Activated naive CD4-positive, alpha-beta T cell treated with anti-CD3 and anti-CD28 coated beads, Interleukin-2, amount 50 U/mL, for 72 hours (primary cell): Measurements from ENCODE around the gene OR56A3. TPM values are rescaled to one million over a fixed set of nuclear protein-coding genes. Genes with fewer than 3 reads are reported as not detected.
"Not testable (repeated sequence)": the region's sequence is repeated elsewhere in the genome, so short reads cannot be mapped to it uniquely, and the experiment has no call there.

Source experiments
- ATAC-seq, 2 donors: fragments of 150-1000 bp; cut with Tn5 transposase; 2 replicates each; pipeline ENCODE4 v1.10.0; 2021; ENCODE audit warnings: mild to moderate bottlenecking in 2 of 2, moderate library complexity in 2 of 2
- DNase-seq, 2 donors: peaks; one replicate each; pipeline ENCODE4 v3.0.0; 2021 to 2022; ENCODE audit warnings: low spot score in 2 of 2
- H3K27ac Mint-ChIP-seq, 2 donors: one replicate each; pipeline ENCODE4 v1.8.0; 2022; ENCODE audit warnings: mild to moderate bottlenecking in 2 of 2, mixed read lengths in 2 of 2
- H3K36me3 Mint-ChIP-seq, 2 donors: one replicate each; pipeline ENCODE4 v1.8.0; 2022; ENCODE audit warnings: mixed read lengths in 2 of 2
- H3K9me3 Mint-ChIP-seq, 2 donors: one replicate each; pipeline ENCODE4 v1.8.0; 2022; ENCODE audit warnings: mixed read lengths in 2 of 2
- total RNA-seq, 2 donors: library from RNA; stranded (reverse); gene quantifications; one replicate each; pipeline ENCODE4 v1.2.3, GENCODE V29; 2022

The OR56A3 gene
- total RNA-seq, 2 donors from 2014 or later = not detected

DNA sequence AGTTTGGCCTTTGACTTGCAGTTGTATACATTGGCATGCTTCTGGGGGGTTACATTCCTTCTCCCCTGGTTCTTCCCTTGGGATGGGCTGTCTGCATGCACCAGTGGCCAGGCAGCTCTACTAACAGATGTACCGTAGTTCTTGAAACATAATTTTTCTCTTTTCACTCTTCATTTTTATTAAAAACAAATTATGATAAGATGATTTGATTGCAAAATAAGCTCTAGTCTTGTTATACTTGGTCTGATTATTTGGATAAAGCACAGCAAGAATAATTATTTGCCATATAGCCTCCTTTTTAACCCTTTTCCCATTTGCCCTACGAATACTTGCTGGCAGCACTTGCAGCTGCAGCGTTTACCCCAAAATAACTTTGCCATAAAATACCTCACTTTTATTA is 13.5 kb downstream of the OR56A3 start:
- no peak for ATAC-seq
- no peaks in the 10 kb centered on the region for H3K9me3 Mint-ChIP-seq
- DNase-seq = no peak
- H3K27ac Mint-ChIP-seq = no peak overlapping the region
- no peaks in the 10 kb centered on the region for H3K36me3 Mint-ChIP-seq

DNA sequence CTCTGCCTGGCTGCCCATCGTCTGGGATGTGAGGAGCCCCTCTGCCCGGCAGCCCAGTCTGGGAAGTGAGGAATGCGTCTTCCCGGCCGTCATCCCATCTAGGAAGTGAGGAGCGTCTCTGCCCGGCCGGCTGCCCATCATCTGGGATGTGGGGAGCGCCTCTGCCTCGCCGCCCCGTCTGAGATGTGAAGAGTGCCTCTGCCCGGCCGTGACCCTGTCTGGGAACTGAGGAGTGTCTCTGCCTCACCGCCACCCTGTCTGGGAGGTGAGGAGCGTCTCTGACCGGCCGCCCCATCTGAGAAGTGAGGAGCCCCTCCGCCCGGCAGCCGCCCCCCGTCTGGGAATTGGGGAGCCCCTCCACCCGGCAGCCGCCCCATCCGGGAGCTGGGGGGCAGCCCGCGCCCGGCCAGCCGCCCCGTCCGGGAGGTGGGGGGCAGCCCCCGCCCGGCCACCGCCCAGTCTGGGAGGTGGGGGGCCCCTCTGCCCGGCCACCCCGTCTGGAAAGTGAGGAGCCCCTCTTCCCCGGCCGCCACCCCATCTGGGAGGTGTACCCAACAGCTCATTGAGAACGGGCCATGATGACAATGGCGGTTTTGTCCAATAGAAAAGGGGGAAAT is 18.8 kb downstream of the OR56A3 start:
- not testable (repeated sequence) for H3K27ac Mint-ChIP-seq, DNase-seq, ATAC-seq
- peaks cover 0 to 11% of the 10 kb centered on the region in 2 donors for H3K36me3 Mint-ChIP-seq
- H3K9me3 Mint-ChIP-seq = peaks cover 15 to 16% of the 10 kb centered on the region in 2 donors

DNA sequence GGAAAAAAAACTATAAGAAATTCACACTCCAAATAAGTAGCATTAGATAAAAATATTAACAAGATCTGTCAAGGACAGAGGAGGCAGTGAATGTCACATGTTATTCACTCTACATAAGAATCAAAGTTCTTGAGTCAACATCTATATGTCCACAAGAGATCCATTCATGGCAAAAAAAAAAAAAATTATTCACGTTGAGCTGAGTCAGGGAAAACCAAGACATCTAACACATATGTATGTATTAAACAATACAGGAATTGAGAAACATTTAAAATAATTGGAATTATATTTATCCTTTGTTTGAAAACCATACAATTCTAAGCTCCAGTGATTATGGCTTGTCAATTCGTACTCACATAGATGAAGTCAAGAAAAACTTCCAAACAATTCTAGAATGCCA is 24.9 kb downstream of the OR56A3 start:
- Mint-ChIP-seq H3K9me3 (peaks cover 15 to 16% of the 10 kb centered on the region in 2 donors), H3K27ac (no peak overlapping the region), H3K36me3 (peaks cover 0 to 11% of the 10 kb centered on the region in 2 donors)
- DNase-seq = no peak
- ATAC-seq = no peak

DNA sequence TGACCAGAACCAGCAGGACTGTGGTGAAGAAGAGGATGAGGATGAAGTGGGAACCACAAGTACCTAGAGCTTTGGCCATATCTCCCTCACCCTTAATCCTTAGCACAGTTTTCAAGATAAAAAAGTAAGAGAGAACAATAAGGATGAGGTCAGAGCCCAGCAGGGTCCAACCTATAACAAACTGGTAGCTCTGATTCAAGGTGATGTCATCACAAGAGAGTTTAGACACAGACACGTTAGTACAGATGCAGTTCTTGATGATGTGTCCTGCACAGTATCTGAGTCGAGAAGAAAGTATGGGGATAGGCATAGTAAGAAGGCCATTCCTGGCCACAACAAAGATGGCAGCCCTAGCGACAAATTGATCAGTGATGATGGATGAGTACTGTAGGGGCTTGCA is 25.7 kb downstream of the OR56A3 start:
- Mint-ChIP-seq H3K27ac (no peak overlapping the region), H3K36me3 (peaks cover 0 to 11% of the 10 kb centered on the region in 2 donors), H3K9me3 (peaks cover 15 to 16% of the 10 kb centered on the region in 2 donors)
- no peak for ATAC-seq
- DNase-seq = no peak

DNA sequence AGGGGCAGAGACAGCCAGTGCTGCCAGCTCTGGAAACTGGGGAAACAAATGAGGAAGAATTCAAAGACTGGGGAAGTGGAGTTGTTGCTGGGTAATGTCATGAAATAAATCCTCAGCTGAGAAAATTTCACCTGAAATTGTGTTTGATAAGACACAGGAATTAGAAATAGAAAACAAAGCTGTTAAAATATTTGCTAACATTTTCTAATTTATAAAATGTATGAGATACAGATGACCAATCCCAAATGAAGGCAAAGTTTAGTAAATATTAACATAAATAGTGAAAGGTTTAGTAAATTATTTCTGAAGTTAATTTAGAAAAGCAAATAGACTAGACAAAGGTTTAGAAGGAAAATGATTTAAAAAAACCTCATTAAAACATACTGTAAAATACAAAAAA is 26.3 kb downstream of the OR56A3 start, which contains the start of gene OR56A5:
OR56A5 (minus strand) TSS at position 101 of the 400 bp plus-strand sequence; CDS start at position 101, 0 bp downstream.
- ATAC-seq (no peak), DNase-seq (no peak)
- peaks cover 0 to 4% of the 10 kb centered on the region in 2 donors for H3K36me3 Mint-ChIP-seq
- H3K9me3 Mint-ChIP-seq = peaks cover 8 to 16% of the 10 kb centered on the region in 2 donors
- no peak within 1 kb of the TSS for H3K27ac Mint-ChIP-seq

DNA sequence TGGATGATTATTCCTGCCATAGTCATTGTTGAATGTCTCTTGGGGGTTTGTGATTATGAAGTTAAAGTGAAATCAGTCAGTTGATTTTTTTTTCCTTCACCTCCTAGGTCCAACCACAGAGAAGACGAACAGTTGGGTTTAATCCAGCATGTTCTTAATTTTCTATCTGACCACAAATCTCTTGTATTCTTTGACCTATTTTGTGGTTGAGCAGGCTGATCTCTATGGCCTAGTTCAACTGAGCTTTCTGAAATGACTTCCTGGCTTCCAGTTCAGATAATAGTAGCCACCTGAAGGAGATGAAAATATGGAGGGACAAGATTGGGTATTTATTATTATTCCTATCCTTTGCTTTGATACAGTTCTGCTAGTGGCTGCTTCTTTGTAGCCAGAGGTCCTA is 31.5 kb downstream of the OR56A3 start:
- Mint-ChIP-seq H3K27ac (no peak overlapping the region), H3K36me3 (no peaks in the 10 kb centered on the region), H3K9me3 (peaks cover 0 to under 1% of the 10 kb centered on the region in 2 donors)
- DNase-seq = no peak
- ATAC-seq = no peak

DNA sequence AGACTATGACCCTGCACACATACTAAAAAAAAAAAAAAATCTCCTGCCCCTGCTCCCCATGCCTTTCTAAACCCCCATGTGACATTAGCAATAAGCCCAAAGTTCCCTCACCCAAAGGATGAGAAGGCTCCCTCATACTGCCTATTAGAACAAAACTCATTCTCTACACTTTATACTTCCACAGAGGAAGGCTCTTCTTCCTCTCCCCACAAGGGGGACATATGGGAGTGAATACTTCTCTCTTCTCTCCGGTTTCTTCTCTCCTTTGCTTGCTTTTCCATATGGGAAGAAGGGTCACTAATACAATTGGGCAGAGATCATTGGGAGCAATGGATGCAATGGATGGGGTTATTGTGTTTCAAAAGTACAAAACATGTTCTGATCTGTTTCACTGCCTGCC is 41.4 kb downstream of the OR56A3 start:
- ATAC-seq (no peak), DNase-seq (no peak)
- no peak overlapping the region for H3K27ac Mint-ChIP-seq
- no peaks in the 10 kb centered on the region for H3K36me3 Mint-ChIP-seq
- peaks cover 4 to 12% of the 10 kb centered on the region in 2 donors for H3K9me3 Mint-ChIP-seq

DNA sequence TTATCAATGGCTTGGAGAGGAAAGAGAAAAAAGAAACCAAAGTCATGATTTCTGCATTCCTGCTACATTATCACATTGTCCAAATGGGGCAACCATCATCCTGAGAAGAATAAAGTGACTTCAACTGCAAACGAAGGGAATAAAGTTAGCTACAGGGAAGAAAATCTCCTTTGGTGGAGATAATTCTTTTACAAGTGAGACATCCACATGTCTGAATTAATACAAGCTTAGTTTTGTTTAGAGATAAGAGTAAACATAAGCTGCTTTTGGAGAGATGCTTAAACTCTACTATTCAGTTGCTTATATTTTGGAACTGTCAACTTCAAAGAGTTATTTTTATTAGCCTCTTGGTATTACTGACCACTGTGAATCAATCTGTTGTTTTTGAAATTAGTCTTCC is 44.8 kb downstream of the OR56A3 start, which contains the start of gene OR52L1:
OR52L1 (minus strand) TSS at position 101 of the 400 bp plus-strand sequence; CDS start at position 46, 55 bp downstream.
- Mint-ChIP-seq H3K27ac (no peak within 1 kb of the TSS), H3K36me3 (no peaks in the 10 kb centered on the region), H3K9me3 (peaks cover 0 to 4% of the 10 kb centered on the region in 2 donors)
- ATAC-seq (no peak), DNase-seq (no peak)

DNA sequence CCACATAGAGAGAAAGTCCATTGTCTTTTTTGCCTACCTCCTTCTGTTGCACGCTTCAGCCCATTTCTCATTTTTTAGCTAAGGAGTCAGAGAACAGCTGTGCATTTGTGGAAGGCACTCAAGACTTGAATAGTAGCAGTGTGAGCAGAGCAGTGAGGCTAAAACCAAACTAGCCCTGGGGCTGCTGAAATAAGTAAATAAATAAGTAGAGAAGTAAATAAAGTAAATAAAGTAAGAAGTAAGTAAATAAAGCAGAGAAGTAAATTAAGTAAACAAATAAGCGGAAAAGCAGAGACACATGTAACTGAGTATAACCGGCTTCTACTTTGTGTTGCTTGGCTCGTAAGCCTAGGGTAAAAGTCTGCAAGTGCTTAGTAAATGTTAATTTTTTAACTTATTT is 47.2 kb downstream of the OR56A3 start:
- H3K36me3 Mint-ChIP-seq = no peaks in the 10 kb centered on the region
- H3K27ac Mint-ChIP-seq = no peak overlapping the region
- no peak for DNase-seq
- no peak for ATAC-seq
- peaks cover 0 to 4% of the 10 kb centered on the region in 2 donors for H3K9me3 Mint-ChIP-seq

DNA sequence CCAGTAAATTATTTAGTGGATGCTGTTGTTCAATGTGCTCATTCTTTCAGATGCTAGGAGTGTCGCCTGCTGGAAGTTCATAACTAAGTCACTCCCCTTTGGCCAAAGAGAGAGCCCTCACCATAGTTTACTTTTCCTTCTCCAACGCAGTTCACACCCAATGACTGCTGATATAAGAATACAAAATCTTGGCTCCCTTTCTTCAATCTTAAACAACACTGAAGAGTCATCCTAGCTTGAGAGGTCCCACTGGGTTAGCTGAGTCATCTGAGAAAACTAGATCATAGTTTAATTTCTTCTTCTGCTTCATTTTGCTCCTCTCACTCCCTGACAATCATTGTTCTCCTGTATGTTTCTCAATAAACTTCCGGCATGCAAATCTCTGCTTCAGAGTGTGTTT is 50.1 kb downstream of the OR56A3 start:
- Mint-ChIP-seq H3K36me3 (no peaks in the 10 kb centered on the region), H3K27ac (no peak overlapping the region), H3K9me3 (peaks cover 0 to 4% of the 10 kb centered on the region in 2 donors)
- ATAC-seq = no peak
- DNase-seq = no peak

DNA sequence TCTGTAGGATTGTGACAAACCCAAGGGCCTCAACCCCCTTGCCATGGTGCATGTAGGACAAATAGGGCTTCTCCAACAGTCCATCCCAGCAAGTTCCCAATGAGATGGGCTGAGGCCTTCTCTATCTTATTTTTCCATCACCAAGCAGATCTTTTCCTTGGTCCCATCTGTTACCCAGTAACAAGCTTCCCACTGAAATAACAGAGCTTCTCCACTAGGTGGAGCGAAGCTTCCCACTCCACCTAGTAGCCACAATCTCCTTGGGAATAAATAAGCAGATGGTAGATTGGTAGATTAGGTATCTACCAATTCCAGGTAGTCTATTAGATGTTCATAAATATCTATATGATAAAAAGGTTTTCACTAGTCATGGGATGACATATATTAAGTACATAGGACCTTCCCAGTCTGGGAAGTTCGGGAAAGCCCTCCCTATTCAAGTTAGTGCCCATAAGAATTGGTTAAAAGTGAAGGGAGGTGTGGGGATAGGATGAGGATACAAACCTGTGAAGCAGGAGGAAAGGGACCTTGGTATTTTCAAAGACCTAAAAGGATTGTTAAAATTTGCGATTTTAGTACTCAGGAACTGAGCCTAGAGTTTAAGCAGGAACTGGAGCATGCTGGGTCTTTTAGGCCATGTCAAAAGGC is 50.7 kb downstream of the OR56A3 start:
- ATAC-seq (no peak), DNase-seq (no peak)
- no peak overlapping the region for H3K27ac Mint-ChIP-seq
- H3K36me3 Mint-ChIP-seq = no peaks in the 10 kb centered on the region
- H3K9me3 Mint-ChIP-seq = peaks cover 0 to under 1% of the 10 kb centered on the region in 2 donors

DNA sequence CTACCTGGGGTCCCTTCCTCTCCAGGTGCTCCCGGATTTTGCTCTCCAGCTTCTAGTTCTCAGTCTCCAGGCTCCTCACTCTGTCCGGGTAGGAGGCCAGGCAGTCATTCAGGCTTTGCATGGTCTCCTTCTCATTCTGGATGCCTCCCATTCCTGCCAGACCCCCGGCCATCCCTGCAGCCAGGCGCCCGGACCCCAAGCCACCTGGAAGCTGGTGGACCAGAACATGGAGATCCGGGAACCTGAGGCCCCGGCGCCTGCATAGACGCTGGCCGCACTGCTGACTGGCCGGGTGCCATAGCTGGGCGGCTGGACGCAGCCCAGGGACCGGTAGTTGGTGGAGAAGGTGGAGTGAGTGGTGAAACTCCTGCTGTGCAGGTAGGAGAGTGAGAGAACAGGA is 52.7 kb downstream of the OR56A3 start:
- ATAC-seq = no peak

More for the DNA sequence above, 52.7 kb downstream of the OR56A3 start:
- Mint-ChIP-seq H3K27ac (no peak overlapping the region), H3K9me3 (no peaks in the 10 kb centered on the region), H3K36me3 (no peaks in the 10 kb centered on the region)
- no peak for DNase-seq

Other genes starting within 250 kb of the OR56A3 start
- gene OR56B1, start 205.8 kb upstream of the OR56A3 start, total RNA-seq = under 1 TPM; 0.48 to 0.93 TPM
- gene OR52N4, start 188.0 kb upstream of the OR56A3 start, total RNA-seq = 1 to 10 TPM in 1 of 2 donors, under 1 TPM in 1; 0.41 to 1.3 TPM
- under 1 TPM in 1 of 2 donors, not detected in 1; 0.08 TPM for gene OR52N5, start 158.9 kb upstream of the OR56A3 start, total RNA-seq
- under 1 TPM; 0.14 to 0.58 TPM for gene OR52N1, start 151.0 kb upstream of the OR56A3 start, total RNA-seq
- gene OR52N2, start 133.3 kb upstream of the OR56A3 start, total RNA-seq = not detected
- not detected for gene OR52E6, start 100.4 kb upstream of the OR56A3 start, total RNA-seq
- gene OR52E8, start 84.6 kb upstream of the OR56A3 start, total RNA-seq = not detected
- gene OR52E4, start 61.6 kb upstream of the OR56A3 start, total RNA-seq = not detected
- gene OR52E5, start 49.0 kb upstream of the OR56A3 start, total RNA-seq = not detected
- not detected for gene OR56A5, start 26.2 kb downstream of the OR56A3 start, total RNA-seq
- gene OR52L1, start 44.7 kb downstream of the OR56A3 start, total RNA-seq = not detected
- gene OR56A4, start 64.7 kb downstream of the OR56A3 start, total RNA-seq = under 1 TPM in 1 of 2 donors, not detected in 1; 0.12 TPM
- gene OR56A1, start 88.5 kb downstream of the OR56A3 start, total RNA-seq = under 1 TPM in 1 of 2 donors, not detected in 1; 0.04 TPM
- gene OR56B4, start 165.4 kb downstream of the OR56A3 start, total RNA-seq = not detected
- gene OR52B2, start 228.1 kb downstream of the OR56A3 start, total RNA-seq = not detected